GM23338 (cell line): ENCODE data around the gene CACNA2D3. TPM values are rescaled to one million over a fixed set of nuclear protein-coding genes. Genes with fewer than 3 reads are reported as not detected.

Experiments
- ATAC-seq: fragments of 200-7000 bp; cut with Tn5 transposase; 3 replicates; pipeline ENCODE4 v1.9.1; 2020
- DNase-seq: peaks from one replicate; pipeline ENCODE4 v3.0.0-alpha.2; 2015; ENCODE audit warnings: low spot score
- H2AFZ ChIP-seq: fragments of 200-600 bp; sonication (generic); 2 replicates; pipeline ENCODE4 v1.8.0; 2016; ENCODE audit warnings: antibody characterized with exemption, mild to moderate bottlenecking, moderate library complexity
- H3F3A ChIP-seq: fragments of 200-600 bp; sonication (generic); replicated peaks from 2 replicates; pipeline ENCODE4 v1.8.0; 2017; ENCODE audit warnings: antibody characterized with exemption, mixed run types, low read depth
- H3K27ac ChIP-seq: fragments of 200-600 bp; sonication (generic); 2 replicates; pipeline ENCODE4 v1.6.1; 2016; ENCODE audit warnings: low read depth
- H3K27me3 ChIP-seq: fragments of 200-600 bp; sonication (generic); 2 replicates; pipeline ENCODE4 v1.8.0; 2016; ENCODE audit warnings: mild to moderate bottlenecking, mixed run types, moderate library complexity; ENCODE audit not compliant: insufficient read depth
- H3K36me3 ChIP-seq: fragments of 200-600 bp; sonication (generic); 2 replicates; pipeline ENCODE4 v1.8.0; 2016; ENCODE audit warnings: mild to moderate bottlenecking; ENCODE audit not compliant: insufficient read depth
- H3K4me1 ChIP-seq: fragments of 200-600 bp; sonication (generic); 2 replicates; pipeline ENCODE4 v1.8.0; 2016; ENCODE audit warnings: mild to moderate bottlenecking, moderate library complexity; ENCODE audit not compliant: insufficient read depth
- H3K4me2 ChIP-seq: fragments of 200-600 bp; sonication (generic); 2 replicates; pipeline ENCODE4 v1.7.1; 2017; ENCODE audit warnings: mixed run types
- H3K4me3 ChIP-seq: fragments of 200-600 bp; sonication (generic); 2 replicates; pipeline ENCODE4 v1.6.1; 2016; ENCODE audit warnings: mixed run types
- H3K79me2 ChIP-seq: fragments of 200-600 bp; sonication (generic); replicated peaks from 2 replicates; pipeline ENCODE4 v1.8.0; 2017; ENCODE audit warnings: mild to moderate bottlenecking; ENCODE audit not compliant: insufficient read depth
- H3K9me2 ChIP-seq: fragments of 200-600 bp; sonication (generic); 2 replicates; pipeline ENCODE4 v1.8.0; 2017; ENCODE audit not compliant: insufficient read depth
- H4K20me1 ChIP-seq: fragments of 200-600 bp; sonication (generic); replicated peaks from 2 replicates; pipeline ENCODE4 v1.8.0; 2017; ENCODE audit warnings: mild to moderate bottlenecking; ENCODE audit not compliant: insufficient read depth
- H3K27ac Mint-ChIP-seq: 2 replicates; pipeline ENCODE4 v1.8.0; 2020; ENCODE audit warnings: inconsistent platforms, mild to moderate bottlenecking, moderate library complexity, mixed read lengths
- H3K27me3 Mint-ChIP-seq: 3 replicates; pipeline ENCODE4 v1.8.0; 2022; ENCODE audit warnings: low read depth, mild to moderate bottlenecking, moderate library complexity, mixed read lengths, inconsistent platforms; ENCODE audit not compliant: insufficient read depth, poor library complexity
- H3K36me3 Mint-ChIP-seq: 3 replicates; pipeline ENCODE4 v1.8.0; 2021; ENCODE audit warnings: low read depth, mild to moderate bottlenecking, inconsistent platforms, moderate library complexity, mixed read lengths
- H3K4me1 Mint-ChIP-seq: 3 replicates; pipeline ENCODE4 v1.8.0; 2020; ENCODE audit warnings: mild to moderate bottlenecking, inconsistent platforms, mixed read lengths
- H3K4me3 Mint-ChIP-seq: 3 replicates; pipeline ENCODE4 v1.8.0; 2021; ENCODE audit warnings: moderate library complexity, mild to moderate bottlenecking, inconsistent platforms, mixed read lengths
- H3K9me3 Mint-ChIP-seq: 3 replicates; pipeline ENCODE4 v1.8.0; 2020; ENCODE audit warnings: moderate library complexity, mild to moderate bottlenecking, inconsistent platforms, mixed read lengths
- CREB1 ChIP-seq: fragments of 250-450 bp; sonication (Bioruptor Pico); IDR thresholded peaks from 2 replicates; pipeline ENCODE4 v1.5.0; 2020; ENCODE audit warnings: low read depth, mild to moderate bottlenecking, moderate library complexity
- EZH2phosphoT487 ChIP-seq: fragments of 200-600 bp; sonication (generic); IDR thresholded peaks from one replicate; pipeline ENCODE4 v1.8.1; 2018; ENCODE audit warnings: antibody characterized with exemption; ENCODE audit not compliant: unreplicated experiment
- JUNB ChIP-seq: IDR thresholded peaks from one replicate; pipeline ENCODE4 v1.6.1; 2016; ENCODE audit warnings: antibody characterized with exemption; ENCODE audit not compliant: unreplicated experiment
- NANOG ChIP-seq: IDR thresholded peaks from 2 replicates; pipeline ENCODE4 v1.6.1; 2016; ENCODE audit warnings: antibody characterized with exemption, borderline replicate concordance
- POLR2AphosphoS5 ChIP-seq: IDR thresholded peaks from 2 replicates; pipeline ENCODE4 v1.6.1; 2016; ENCODE audit warnings: antibody characterized with exemption, low read depth
- REST ChIP-seq: IDR thresholded peaks from one replicate; pipeline ENCODE4 v1.6.1; 2018; ENCODE audit warnings: antibody characterized with exemption; ENCODE audit not compliant: unreplicated experiment
- STAT1 ChIP-seq: IDR thresholded peaks from one replicate; pipeline ENCODE4 v1.6.1; 2016; ENCODE audit warnings: antibody characterized with exemption; ENCODE audit not compliant: unreplicated experiment
- ZNF114 ChIP-seq: fragments of 250-450 bp; sonication (Bioruptor Pico); IDR thresholded peaks from 2 replicates; pipeline ENCODE4 v1.5.0; 2020; ENCODE audit warnings: mild to moderate bottlenecking, moderate library complexity
- ZNF331 ChIP-seq: fragments of 250-450 bp; sonication (Bioruptor Pico); IDR thresholded peaks from 2 replicates; pipeline ENCODE4 v1.5.0; 2020; ENCODE audit warnings: low read depth, mild to moderate bottlenecking, moderate library complexity
- polyA plus RNA-seq: library from polyadenylated mRNA; unstranded; fragments of >200 nt; fragmentation: Nextera tagmentation; extraction: Ambion mirVana; gene quantifications from 2 replicates; pipeline ENCODE4 v1.2.1, GENCODE V29; 2016
- total RNA-seq: library from RNA; depleted of rRNA; stranded (reverse); fragments of >200 nt; shearing (Covaris generic); gene quantifications from 2 replicates; pipeline ENCODE4 v1.2.3, GENCODE V29; 2014
- TF ChIP-seq, protein P1 (sequence below), 2 experiments: fragments of 200-600 bp in 1 of 2; sonication (generic) in 1 of 2; conservative IDR thresholded peaks; 2 replicates each; pipeline versions ENCODE4 v1.5.1 to v1.6.1; 2016 to 2017; ENCODE audit warnings: antibody characterized with exemption in 2 of 2, low read depth in 2 of 2, mild to moderate bottlenecking in 2 of 2, moderate library complexity in 1 of 2
- TF ChIP-seq, protein P2 (sequence below): IDR thresholded peaks from 2 replicates; pipeline ENCODE4 v1.6.1; 2016; ENCODE audit warnings: antibody characterized with exemption

CACNA2D3 gene
- total and polyA plus RNA-seq, 2 experiments from 2014 or later = 2.2 to 2.3 TPM

DNA sequence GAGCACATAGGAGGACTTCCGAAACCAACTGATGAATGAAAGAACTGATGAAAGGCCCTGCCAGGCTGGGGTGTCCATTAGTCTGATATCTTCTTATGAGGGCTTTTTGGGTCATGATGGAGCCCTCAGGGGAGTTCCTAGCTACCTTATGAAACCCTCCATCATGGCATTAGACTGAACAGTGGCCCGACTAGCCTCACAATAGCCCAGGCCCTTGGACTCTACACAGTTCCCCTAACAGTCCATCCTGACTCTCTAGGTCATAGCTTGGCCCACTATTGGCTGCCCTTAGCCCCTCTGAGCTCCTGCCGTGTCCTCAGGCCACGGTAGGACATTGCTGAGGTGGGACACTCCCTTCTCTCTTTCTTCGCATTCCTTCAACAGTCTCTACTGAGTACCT, 365.9 kb downstream of the CACNA2D3 start:
- no peak overlapping the region for H3K4me2 ChIP-seq
- H4K20me1 ChIP-seq = no peaks in the 10 kb centered on the region
- TF ChIP-seq NANOG = no peak
- H3K79me2 ChIP-seq = no peaks in the 10 kb centered on the region
- Mint-ChIP-seq H3K4me3 (no peak overlapping the region), H3K36me3 (no peaks in the 10 kb centered on the region), H3K27ac (no peak overlapping the region), H3K27me3 (peaks cover 3% of the 10 kb centered on the region), H3K9me3 (no peaks in the 10 kb centered on the region), H3K4me1 (0 out of 3 replicates have a peak, but pooled peaks cover 3% of the 10 kb centered on the region)
- H3K36me3 ChIP-seq = no peaks in the 10 kb centered on the region
- no peaks in the 10 kb centered on the region for H3F3A ChIP-seq
- no peaks in the 10 kb centered on the region for H3K4me1 ChIP-seq
- H3K9me2 ChIP-seq = no peaks in the 10 kb centered on the region
- no peak overlapping the region for H2AFZ ChIP-seq
- DNase-seq (no peak), ATAC-seq (no peak)
- no peak overlapping the region for H3K4me3 ChIP-seq
- no peak overlapping the region for H3K27ac ChIP-seq
- no peaks in the 10 kb centered on the region for H3K27me3 ChIP-seq

DNA sequence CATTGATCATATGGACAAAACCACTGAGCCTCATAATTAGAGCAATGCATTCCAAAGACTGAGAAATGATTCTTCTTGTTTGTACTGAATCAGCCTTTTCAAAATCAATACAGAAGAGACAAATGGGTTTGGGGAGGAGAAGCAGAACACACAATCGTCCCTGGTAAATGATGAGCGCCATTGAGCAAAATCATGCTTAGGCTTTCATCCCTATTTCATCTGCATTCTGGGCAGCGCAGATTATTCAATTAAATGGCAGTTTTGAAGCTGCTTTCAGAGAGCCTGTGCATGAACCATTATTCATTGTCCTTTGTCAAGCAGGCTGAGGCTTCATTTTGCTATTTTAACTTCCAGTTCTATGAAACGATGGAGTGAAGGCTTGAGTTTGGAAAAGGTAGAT, 371.9 kb downstream of the CACNA2D3 start:
- no peak overlapping the region for H3K4me3 ChIP-seq
- ATAC-seq (no peak), DNase-seq (no peak)
- 0 out of 2 replicates have a peak, but pooled peaks cover 5% of the 10 kb centered on the region for H3K9me2 ChIP-seq
- H3K4me3 Mint-ChIP-seq = no peak overlapping the region
- no peaks in the 10 kb centered on the region for H3K9me3 Mint-ChIP-seq
- no peaks in the 10 kb centered on the region for H3K4me1 Mint-ChIP-seq
- no peak overlapping the region for H3K27ac ChIP-seq
- no peaks in the 10 kb centered on the region for H3K4me1 ChIP-seq
- no peak overlapping the region for H3K27ac Mint-ChIP-seq
- peaks cover 5% of the 10 kb centered on the region for H3K27me3 Mint-ChIP-seq
- no peaks in the 10 kb centered on the region for H3K27me3 ChIP-seq
- H3F3A ChIP-seq = no peaks in the 10 kb centered on the region
- H3K36me3 Mint-ChIP-seq = no peaks in the 10 kb centered on the region
- H4K20me1 ChIP-seq = no peaks in the 10 kb centered on the region
- no peak overlapping the region for H2AFZ ChIP-seq
- H3K4me2 ChIP-seq = no peak overlapping the region
- no peaks in the 10 kb centered on the region for H3K36me3 ChIP-seq
- H3K79me2 ChIP-seq = no peaks in the 10 kb centered on the region
- TF ChIP-seq REST = no peak
- TF ChIP-seq JUNB = no peak
- no peak for TF ChIP-seq EZH2phosphoT487
- no peak for TF ChIP-seq POLR2AphosphoS5
- no peak for TF ChIP-seq ZNF331 (CRISPR knock-in tag)
- TF ChIP-seq, protein P1, sequence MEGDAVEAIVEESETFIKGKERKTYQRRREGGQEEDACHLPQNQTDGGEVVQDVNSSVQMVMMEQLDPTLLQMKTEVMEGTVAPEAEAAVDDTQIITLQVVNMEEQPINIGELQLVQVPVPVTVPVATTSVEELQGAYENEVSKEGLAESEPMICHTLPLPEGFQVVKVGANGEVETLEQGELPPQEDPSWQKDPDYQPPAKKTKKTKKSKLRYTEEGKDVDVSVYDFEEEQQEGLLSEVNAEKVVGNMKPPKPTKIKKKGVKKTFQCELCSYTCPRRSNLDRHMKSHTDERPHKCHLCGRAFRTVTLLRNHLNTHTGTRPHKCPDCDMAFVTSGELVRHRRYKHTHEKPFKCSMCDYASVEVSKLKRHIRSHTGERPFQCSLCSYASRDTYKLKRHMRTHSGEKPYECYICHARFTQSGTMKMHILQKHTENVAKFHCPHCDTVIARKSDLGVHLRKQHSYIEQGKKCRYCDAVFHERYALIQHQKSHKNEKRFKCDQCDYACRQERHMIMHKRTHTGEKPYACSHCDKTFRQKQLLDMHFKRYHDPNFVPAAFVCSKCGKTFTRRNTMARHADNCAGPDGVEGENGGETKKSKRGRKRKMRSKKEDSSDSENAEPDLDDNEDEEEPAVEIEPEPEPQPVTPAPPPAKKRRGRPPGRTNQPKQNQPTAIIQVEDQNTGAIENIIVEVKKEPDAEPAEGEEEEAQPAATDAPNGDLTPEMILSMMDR (conservative IDR thresholded peaks at IDR 0.05; ENCODE audit: low read depth in 2 of 2) = no peak
- TF ChIP-seq STAT1 = no peak
- TF ChIP-seq NANOG = no peak
- no peak for TF ChIP-seq CREB1
- TF ChIP-seq, protein P2, sequence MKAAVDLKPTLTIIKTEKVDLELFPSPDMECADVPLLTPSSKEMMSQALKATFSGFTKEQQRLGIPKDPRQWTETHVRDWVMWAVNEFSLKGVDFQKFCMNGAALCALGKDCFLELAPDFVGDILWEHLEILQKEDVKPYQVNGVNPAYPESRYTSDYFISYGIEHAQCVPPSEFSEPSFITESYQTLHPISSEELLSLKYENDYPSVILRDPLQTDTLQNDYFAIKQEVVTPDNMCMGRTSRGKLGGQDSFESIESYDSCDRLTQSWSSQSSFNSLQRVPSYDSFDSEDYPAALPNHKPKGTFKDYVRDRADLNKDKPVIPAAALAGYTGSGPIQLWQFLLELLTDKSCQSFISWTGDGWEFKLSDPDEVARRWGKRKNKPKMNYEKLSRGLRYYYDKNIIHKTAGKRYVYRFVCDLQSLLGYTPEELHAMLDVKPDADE = no peak
- TF ChIP-seq ZNF114 = no peak
